Measurements from ENCODE around the gene CSNK1D.

- TF ChIP-seq CTCF (conservative IDR thresholded peaks at IDR 0.05 in 1 of 2, IDR thresholded peaks at IDR 0.05 in 1 of 2; ENCODE audit: extremely low read depth in 1 of 2, insufficient read depth in 1 of 2, low read depth in 1 of 2, low read length in 2 of 2) (no peak), EZH2 (IDR thresholded peaks at IDR 0.05; ENCODE audit: borderline replicate concordance, low read length) (no peak)
These were observed 19.0 kb upstream of the CSNK1D start for GRCh38 chr17:82292251-82293154.
